Cerebellar cortex (tissue), 1 donor: Measurements from ENCODE around the gene PCDHB10.
"Not testable (repeated sequence)": the region's sequence is repeated elsewhere in the genome, so short reads cannot be mapped to it uniquely, and the experiment has no call there.

Experiments used
- DNase-seq: peaks from one replicate; pipeline ENCODE4 v3.0.0-alpha.2; 2015; ENCODE audit warnings: low spot score

Gene PCDHB10

GRCh38 chr5:141192110-141192725 is at the start of gene PCDHB10:
Gene PCDHB10, plus strand, starts transcription at chr5:141192353. Its CDS starts 200 bp downstream, at chr5:141192553.
- peak; percentile 64 for DNase-seq

- peak; percentile 26 for DNase-seq
Observed at GRCh38 chr5:141149812-141150211, 42.3 kb upstream of the PCDHB10 start, which contains the start of gene PCDHB6. Gene PCDHB6, plus strand, starts transcription at chr5:141150057. Its CDS starts 201 bp downstream, at chr5:141150258.

- DNase-seq: no peak
Observed at GRCh38 chr5:141150224-141150992, 41.7 kb upstream of the PCDHB10 start.

- no peak for DNase-seq
Observed at GRCh38 chr5:141150993-141151325, 41.2 kb upstream of the PCDHB10 start.

GRCh38 chr5:141151632-141152031 is 40.5 kb upstream of the PCDHB10 start:
- not testable (repeated sequence) for DNase-seq

- not testable (repeated sequence) for DNase-seq
Observed at GRCh38 chr5:141152096-141152495, 40.1 kb upstream of the PCDHB10 start.

- DNase-seq: peak; percentile 7
Observed at GRCh38 chr5:141155540-141156374, 36.4 kb upstream of the PCDHB10 start.

- DNase-seq: not testable (repeated sequence)
Observed at GRCh38 chr5:141157356-141157755, 34.8 kb upstream of the PCDHB10 start.

GRCh38 chr5:141157901-141158300 is 34.3 kb upstream of the PCDHB10 start:
- DNase-seq: not testable (repeated sequence)

GRCh38 chr5:141172381-141173204 is 19.6 kb upstream of the PCDHB10 start, which contains the start of gene PCDHB7:
Gene PCDHB7, plus strand, starts transcription at chr5:141172644. Its CDS starts 192 bp downstream, at chr5:141172836.
- DNase-seq: peak; percentile 25

GRCh38 chr5:141174291-141175104 is 17.7 kb upstream of the PCDHB10 start:
- DNase-seq: not testable (repeated sequence)

GRCh38 chr5:141175933-141176332 is 16.2 kb upstream of the PCDHB10 start:
- no peak for DNase-seq

GRCh38 chr5:141177577-141178191 is 14.5 kb upstream of the PCDHB10 start, which contains the start of gene PCDHB8:
Gene PCDHB8, plus strand, starts transcription at chr5:141177790. Its CDS starts 245 bp downstream, at chr5:141178035.
- DNase-seq: not testable (repeated sequence)

- DNase-seq: not testable (repeated sequence)
Observed at GRCh38 chr5:141179371-141179770, 12.8 kb upstream of the PCDHB10 start.

- DNase-seq: not testable (repeated sequence)
Observed at GRCh38 chr5:141179876-141180275, 12.3 kb upstream of the PCDHB10 start.

GRCh38 chr5:141180313-141180712 is 11.8 kb upstream of the PCDHB10 start:
- DNase-seq: no peak

- DNase-seq: peak; percentile 72
Observed at GRCh38 chr5:141182248-141182647, 9.9 kb upstream of the PCDHB10 start, which contains the start of gene PCDHB16. Gene PCDHB16, plus strand, starts transcription at chr5:141182387. Its CDS starts 173 bp downstream, at chr5:141182560.

GRCh38 chr5:141184117-141184855 is 7.9 kb upstream of the PCDHB10 start:
- DNase-seq: not testable (repeated sequence)

GRCh38 chr5:141186897-141187512 is 5.1 kb upstream of the PCDHB10 start, which contains the start of gene PCDHB9:
Gene PCDHB9, plus strand, starts transcription at chr5:141187161. Its CDS starts 158 bp downstream, at chr5:141187319.
- peak; percentile 50 for DNase-seq
